ENCODE measurements around the gene ZBTB16.

The ZBTB16 gene

DNA sequence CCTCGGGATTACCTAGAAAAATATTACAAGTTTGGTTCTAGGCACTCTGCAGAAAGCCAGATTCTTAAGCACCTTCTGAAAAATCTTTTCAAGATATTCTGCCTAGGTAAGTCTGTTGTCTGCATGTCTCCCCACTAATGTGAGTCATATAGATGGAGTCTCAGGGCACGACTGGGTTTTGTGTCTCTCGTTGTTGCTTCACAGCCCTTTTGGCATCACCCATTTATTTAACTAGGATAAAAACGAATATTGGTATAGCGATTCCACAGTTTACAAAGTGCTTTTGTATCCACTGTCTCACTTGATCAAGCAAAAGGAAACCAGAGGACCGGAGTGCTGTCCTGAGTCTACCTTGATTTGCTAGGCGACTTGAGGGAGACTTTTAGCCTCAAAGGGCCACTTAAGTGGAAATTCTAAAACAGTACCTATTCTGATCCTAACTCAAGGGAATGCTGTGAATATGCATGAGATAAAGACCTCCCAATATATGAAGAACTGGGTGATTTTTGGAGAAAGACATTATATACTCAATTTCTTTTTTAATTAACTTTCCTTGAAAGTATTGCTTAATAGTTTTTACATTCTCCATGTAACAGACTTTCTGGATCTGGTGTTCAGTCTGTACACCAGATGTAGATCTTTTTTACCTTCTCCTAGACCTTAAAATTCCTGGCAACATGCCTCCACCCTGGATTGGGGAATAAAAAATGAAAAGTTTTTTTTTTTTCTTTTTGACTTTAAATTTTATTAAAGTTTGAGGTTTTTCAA, 237.3 kb downstream of the ZBTB16 start:
- no peak for TF ChIP-seq NFRKB (IDR thresholded peaks at IDR 0.05)
- TF ChIP-seq ELF4 (IDR thresholded peaks at IDR 0.05) = no peak
- no peak for TF ChIP-seq BHLHE40 (IDR thresholded peaks at IDR 0.05; ENCODE audit: borderline replicate concordance)
- no peak for TF ChIP-seq FOXM1 (IDR thresholded peaks at IDR 0.05; ENCODE audit: borderline replicate concordance)
- no peak for TF ChIP-seq FOXA1 (IDR thresholded peaks at IDR 0.05)
- no peak for TF ChIP-seq ZNF384 (IDR thresholded peaks at IDR 0.05)
- no peak for TF ChIP-seq CTBP1 (IDR thresholded peaks at IDR 0.05; ENCODE audit: borderline replicate concordance)
- no peak for TF ChIP-seq HDGF (IDR thresholded peaks at IDR 0.05; ENCODE audit: borderline replicate concordance)
- ChIA-PET POLR2A (no interaction called here), CTCF (interaction anchor here (1.1 kb wide), 1 partner anchor 11 kb away, joined by 3 read pairs; no protein-coding TSS in a partner anchor)
- no peak for DNase-seq (ENCODE audit: extremely low spot score)

DNA sequence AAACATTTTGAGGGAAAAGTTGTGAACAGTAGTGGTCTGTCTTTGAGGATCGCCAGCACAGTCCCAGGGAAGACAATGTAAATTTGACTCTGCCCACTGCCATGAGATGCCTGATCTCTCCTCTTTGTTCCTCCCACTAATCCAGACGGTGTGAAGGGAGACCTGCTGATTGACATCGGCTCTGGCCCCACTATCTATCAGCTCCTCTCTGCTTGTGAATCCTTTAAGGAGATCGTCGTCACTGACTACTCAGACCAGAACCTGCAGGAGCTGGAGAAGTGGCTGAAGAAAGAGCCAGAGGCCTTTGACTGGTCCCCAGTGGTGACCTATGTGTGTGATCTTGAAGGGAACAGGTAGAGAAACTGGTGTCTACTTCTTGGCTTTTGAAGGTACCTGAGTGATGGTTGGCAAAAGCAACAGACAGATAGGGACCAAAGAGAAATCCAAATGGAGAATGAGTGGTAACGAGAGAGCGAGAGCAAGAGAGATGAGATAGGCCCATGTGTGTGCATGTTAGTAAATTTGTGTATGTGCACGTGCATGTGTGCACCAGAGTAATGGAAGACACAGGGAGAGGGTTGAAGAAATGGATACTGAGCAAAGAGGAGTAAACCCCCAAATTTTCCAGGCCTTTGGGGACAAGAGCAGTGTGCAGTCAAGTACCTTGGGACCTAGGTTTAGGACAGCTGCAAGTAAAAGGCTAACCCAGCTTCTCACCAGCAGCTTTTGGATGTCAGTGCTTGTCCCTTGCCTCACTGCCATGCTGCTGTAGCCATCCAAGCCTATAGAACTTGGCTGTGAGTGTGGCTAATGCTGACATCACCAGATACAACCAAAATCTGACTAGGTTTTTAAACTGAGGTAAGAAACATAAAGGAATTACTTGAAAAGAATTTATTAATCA, 238.5 kb downstream of the ZBTB16 start:
- no peak for DNase-seq (ENCODE audit: extremely low spot score)
- CTCF ChIA-PET = no interaction called here
- POLR2A ChIA-PET = no interaction called here
- TF ChIP-seq NFRKB (IDR thresholded peaks at IDR 0.05) (no peak), FOXA1 (IDR thresholded peaks at IDR 0.05) (no peak), ARNT (IDR thresholded peaks at IDR 0.05) (no peak), LEF1 (IDR thresholded peaks at IDR 0.05; ENCODE audit: borderline replicate concordance) (no peak), HDGF (IDR thresholded peaks at IDR 0.05; ENCODE audit: borderline replicate concordance) (no peak), SUZ12 (IDR thresholded peaks at IDR 0.05) (no peak), FOXK2 (IDR thresholded peaks at IDR 0.05) (no peak)

DNA sequence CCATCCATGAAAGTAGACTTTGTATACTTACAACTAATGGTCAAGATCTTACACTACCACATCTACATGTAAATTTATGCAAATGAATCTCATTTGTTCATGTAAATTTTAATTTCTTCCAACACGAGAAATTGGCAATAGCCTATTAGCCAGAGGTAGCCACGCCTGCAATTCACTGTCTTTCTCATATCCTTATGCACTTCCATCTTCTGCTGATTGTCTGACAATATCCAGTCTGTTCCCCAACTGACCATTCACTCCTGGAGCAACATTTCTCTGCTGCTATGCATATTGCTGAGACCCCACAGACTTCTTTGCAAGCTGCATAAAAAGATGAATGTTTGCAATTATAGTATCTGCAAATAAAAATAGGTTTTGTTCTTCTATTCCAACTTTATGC, 239.2 kb downstream of the ZBTB16 start:
- DNase-seq (ENCODE audit: extremely low spot score) = no peak
- ChIA-PET POLR2A (no interaction called here), CTCF (no interaction called here)
- TF ChIP-seq BHLHE40 (IDR thresholded peaks at IDR 0.05; ENCODE audit: borderline replicate concordance) = no peak

All from HEK293T (cell line).